K562 (cell line): Measurements from ENCODE around the gene TFEB. TPM values are rescaled to one million over a fixed set of nuclear protein-coding genes. Genes with fewer than 3 reads are reported as not detected.

Experiments
- ATAC-seq: fragments of 200-7000 bp; cut with Tn5 transposase; 3 replicates; pipeline ENCODE4 v1.9.1; 2020; ENCODE audit warnings: moderate library complexity
- BruUV-seq: library from RNA; stranded (reverse); fragments of 400-500 nt; replicated peaks from 2 replicates; lab custom pipeline; 2021; lab: Mats Ljungman, UMichigan
- CTCF ChIA-PET: fragments of 300-600 bp; formaldehyde crosslinking; extraction: SDS; loops from one replicate; lab custom pipeline; 2021; ENCODE audit warnings: low intra/inter-chr PET ratio; lab: Yijun Ruan, JAX
- POLR2A ChIA-PET: fragments of 300-600, 350-650 bp; sonication (Branson Sonifier 250); formaldehyde crosslinking; extraction: SDS; loops from one replicate; lab custom pipeline; 2021; ENCODE audit warnings: antibody characterized with exemption, inconsistent platforms; lab: Yijun Ruan, JAX
- DNase-seq, 4 experiments: peaks; one replicate each; pipeline versions ENCODE4 v3.0.0 to v3.0.0-alpha.2; 2011 to 2018; ENCODE audit warnings: low spot score in 3 of 4, mixed read lengths in 3 of 4; ENCODE audit errors: extremely low read depth in 1 of 4
- FAIRE-seq: peaks from 2 replicates; lab custom pipeline; 2011; peaks lifted over from hg19 to GRCh38; lab: Jason Lieb, UNC
- H2AFZ ChIP-seq: 2 replicates; pipeline ENCODE4 v1.6.0; 2011; ENCODE audit warnings: low read depth, low read length, control low read depth, inconsistent platforms
- H3K27ac ChIP-seq: fragments of 200-600 bp; 3 replicates; pipeline ENCODE4 v1.8.0; 2011; ENCODE audit warnings: low read depth, mild to moderate bottlenecking, control low read depth, inconsistent platforms, low read length, moderate library complexity, mixed read lengths; ENCODE audit errors: extremely low read depth
- H3K27me3 ChIP-seq, 2 experiments: fragments of 300-600 bp in 1 of 2; 2 replicates in 1 of 2; 3 replicates in 1 of 2; pipeline versions ENCODE4 v1.6.0 to v1.8.0; 2011; ENCODE audit warnings: inconsistent platforms in 2 of 2, low read length in 2 of 2, mild to moderate bottlenecking in 1 of 2, mixed read lengths in 1 of 2, moderate library complexity in 1 of 2; ENCODE audit not compliant: control insufficient read depth in 2 of 2, insufficient read depth in 2 of 2
- H3K36me3 ChIP-seq: fragments of 300-600 bp; 3 replicates; pipeline ENCODE4 v1.8.0; 2011; ENCODE audit warnings: mild to moderate bottlenecking, low read length, inconsistent platforms; ENCODE audit not compliant: control insufficient read depth, insufficient read depth
- H3K4me1 ChIP-seq, 2 experiments: fragments of 200-600 bp in 1 of 2; replicated peaks in 1 of 2; 2 replicates in 1 of 2; 3 replicates in 1 of 2; pipeline versions ENCODE4 v1.5.1 to v1.8.0; 2011; ENCODE audit warnings: inconsistent platforms in 2 of 2, low read length in 2 of 2, mild to moderate bottlenecking in 1 of 2, mixed read lengths in 1 of 2, moderate library complexity in 1 of 2; ENCODE audit not compliant: control insufficient read depth in 2 of 2, insufficient read depth in 2 of 2
- H3K4me2 ChIP-seq: 2 replicates; pipeline ENCODE4 v1.6.1; 2011; ENCODE audit warnings: low read length, control low read depth, inconsistent platforms, mixed read lengths; ENCODE audit not compliant: insufficient read depth
- H3K4me3 ChIP-seq: fragments of 200-600 bp; sonication (generic), shearing (Covaris generic); 2 replicates; pipeline ENCODE4 v1.5.1; 2016; ENCODE audit warnings: control low read depth, inconsistent platforms
- H3K79me2 ChIP-seq: fragments of 200-600 bp; 3 replicates; pipeline ENCODE4 v1.8.0; 2011; ENCODE audit warnings: low read length, inconsistent platforms; ENCODE audit not compliant: control insufficient read depth, insufficient read depth
- H3K9ac ChIP-seq, 2 experiments: 2 replicates each; pipeline versions ENCODE4 v1.6.0 to v1.6.1; 2011; ENCODE audit warnings: low read depth in 2 of 2, low read length in 2 of 2, control low read depth in 1 of 2, inconsistent platforms in 1 of 2, mild to moderate bottlenecking in 1 of 2, mixed read lengths in 1 of 2; ENCODE audit not compliant: insufficient read depth in 1 of 2
- H3K9me1 ChIP-seq: one replicate; pipeline ENCODE4 v1.6.0; 2011; ENCODE audit warnings: inconsistent platforms, mild to moderate bottlenecking, low read length, moderate library complexity; ENCODE audit not compliant: control insufficient read depth, insufficient read depth
- H3K9me3 ChIP-seq: replicated peaks from 2 replicates; pipeline ENCODE4 v1.5.1; 2011; ENCODE audit warnings: low read depth, low read length, inconsistent platforms; ENCODE audit not compliant: control insufficient read depth, insufficient read depth
- H4K20me1 ChIP-seq: replicated peaks from 2 replicates; pipeline ENCODE4 v1.6.1; 2011; ENCODE audit warnings: low read length, inconsistent platforms, mixed read lengths; ENCODE audit not compliant: control insufficient read depth, insufficient read depth
- EHMT2 ChIP-seq: fragments of 450-650 bp; IDR thresholded peaks from 2 replicates; pipeline ENCODE4 v1.6.1; 2018; ENCODE audit warnings: antibody characterized with exemption
- GATA2 ChIP-seq: sonication (generic); formaldehyde crosslinking; IDR thresholded peaks from 2 replicates; pipeline ENCODE4 v1.4.0; 2020; ENCODE audit warnings: mild to moderate bottlenecking, missing genetic modification reagents
- JUND ChIP-seq, 2 experiments: IDR thresholded peaks; 2 replicates in 1 of 2; 3 replicates in 1 of 2; pipeline ENCODE4 v1.6.1; 2011; ENCODE audit warnings: borderline replicate concordance in 2 of 2, low read depth in 2 of 2, low read length in 2 of 2, improper control_type of control experiment in 1 of 2, missing biosample characterization in 1 of 2, missing genetic modification characterization in 1 of 2, missing genetic modification reagents in 1 of 2
- PBX2 ChIP-seq, 2 experiments: IDR thresholded peaks in 1 of 2; conservative IDR thresholded peaks in 1 of 2; 2 replicates each; pipeline ENCODE4 v1.6.1; 2016; ENCODE audit warnings: low read depth in 2 of 2, mild to moderate bottlenecking in 1 of 2, missing compliant biosample characterization in 1 of 2, missing genetic modification characterization in 1 of 2, moderate library complexity in 1 of 2
- PKNOX1 ChIP-seq: fragments of 450-650 bp; IDR thresholded peaks from 2 replicates; pipeline ENCODE4 v1.6.1; 2016
- SPI1 ChIP-seq: IDR thresholded peaks from 2 replicates; pipeline ENCODE4 v1.6.1; 2011; ENCODE audit warnings: low read depth, low read length, control low read depth, borderline replicate concordance
- XRCC3 ChIP-seq: fragments of 450-650 bp; IDR thresholded peaks from 2 replicates; pipeline ENCODE4 v1.6.1; 2017; ENCODE audit warnings: mild to moderate bottlenecking, moderate library complexity
- ZNF764 ChIP-seq: fragments of 250-450 bp; sonication (Bioruptor Pico); IDR thresholded peaks from 2 replicates; pipeline ENCODE4 v1.4.0; 2020; ENCODE audit warnings: low read depth, mild to moderate bottlenecking, moderate library complexity
- WGBS: fragments of 100-300 bp; shearing (Covaris generic); methylation state at CpG from one replicate; pipeline ENCODE4 v1.1.6; 2016; ENCODE audit warnings: low coverage, mixed read lengths; ENCODE audit not compliant: insufficient coverage; ENCODE audit errors: missing lambda C conversion rate; 5-methylcytosine and 5-hydroxymethylcytosine counted together
- in situ Hi-C: fragments of 300-500 bp; cut with MboI; formaldehyde crosslinking; loops from 4 replicates; pipeline ENCODE4 v1.15.0; 2018; ENCODE audit warnings: inconsistent platforms, mixed read lengths
- intact Hi-C: fragments of 100-400 bp; cut with micrococcal nuclease; formaldehyde crosslinking; loops from 2 replicates; pipeline ENCODE4 v1.14.2; 2022
- polyA plus RNA-seq, 8 experiments: library from polyadenylated mRNA; depleted of rRNA in 4 of 8; stranded (reverse) in 5 of 8; unstranded in 3 of 8; fragments of >200 nt; fragmentation: Nextera tagmentation in 2 of 8; fragmentation: Illumina TruSeq in 1 of 8; extraction: Ambion mirVana in 2 of 8; extraction: Trizol in 1 of 8; gene quantifications; 2 replicates each; pipeline versions ENCODE4 v1.2.1 to v1.2.3, GENCODE V29; 2011 to 2014; ENCODE audit warnings: inconsistent platforms in 1 of 8, missing spikeins in 1 of 8
- total RNA-seq, 7 experiments: library from RNA; depleted of rRNA in 6 of 7; stranded (reverse); fragments of >200 nt in 6 of 7; fragmentation: Illumina TruSeq in 2 of 7; extraction: Trizol in 2 of 7; gene quantifications; 2 replicates each; pipeline versions ENCODE4 v1.2.1 to v1.2.3, GENCODE V29; 2011 to 2021; ENCODE audit warnings: low replicate concordance in 1 of 7
- TF ChIP-seq, protein P1 (sequence below): sonication (generic); formaldehyde crosslinking; IDR thresholded peaks from 2 replicates; pipeline ENCODE4 v1.8.0; 2022; ENCODE audit warnings: mild to moderate bottlenecking, missing genetic modification reagents
- TF ChIP-seq, protein P2 (sequence below): sonication (generic); formaldehyde crosslinking; IDR thresholded peaks from 2 replicates; pipeline ENCODE4 v1.8.0; 2022; ENCODE audit warnings: mild to moderate bottlenecking, low read depth, missing genetic modification reagents

The TFEB gene
- total and polyA plus RNA-seq, 9 of the 15 experiments (the other 6 are each of a cell fraction or from before 2014, with no cell fraction given), result 0.04 to 4.7 (median 2.0) TPM

DNA sequence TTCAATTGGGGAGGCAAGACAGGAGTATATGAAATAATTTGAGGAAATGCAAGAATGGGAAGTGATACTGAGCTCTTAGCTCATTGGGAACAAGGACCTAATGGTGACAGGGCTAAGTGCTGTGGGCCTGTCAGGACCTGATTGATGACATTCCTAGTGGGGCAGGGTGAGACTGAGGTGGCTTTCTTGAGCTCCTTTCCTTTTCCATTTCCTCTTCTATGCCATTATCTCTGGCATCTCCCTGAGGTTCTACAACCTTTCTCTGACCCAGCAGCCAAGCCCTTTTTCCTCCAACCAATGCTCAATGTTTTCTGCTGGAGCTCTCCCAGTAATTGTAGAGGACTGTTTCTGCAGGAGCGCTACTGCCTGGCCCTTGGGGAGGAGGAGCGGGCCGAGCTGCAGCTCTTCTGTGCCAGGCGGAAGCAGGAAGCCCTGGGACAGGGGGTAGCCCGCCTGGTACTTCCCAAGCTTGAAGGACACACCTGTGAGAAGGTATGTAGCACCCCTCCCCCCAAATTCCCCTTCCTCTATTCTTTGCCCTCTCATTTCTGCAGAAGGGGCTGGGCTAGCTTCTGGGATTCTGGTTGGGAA is 49.3 kb upstream of the TFEB start:
- 60% methylated on average over 5 of the region's 5 CpGs for WGBS
- Histone ChIP-seq H3K9me1 (no peaks in the 10 kb centered on the region), H3K9ac (peak overlapping the region in 1 of 2 experiments; percentile 96; a peak in 1 of 4 replicates), H3K4me1 (peaks cover 38 to 43% of the 10 kb centered on the region in 2 experiments), H3K4me2 (no peak overlapping the region), H3K4me3 (no peak overlapping the region), H2AFZ (no peak overlapping the region), H3K27me3 (no peaks in the 10 kb centered on the region), H3K27ac (no peak overlapping the region), H3K36me3 (peaks cover 11% of the 10 kb centered on the region), H3K79me2 (peaks cover 36% of the 10 kb centered on the region), H4K20me1 (peaks cover 5% of the 10 kb centered on the region; the same call in 1 of the 2 replicates), H3K9me3 (no peaks in the 10 kb centered on the region)
- ChIA-PET CTCF (interaction anchor here (1.5 kb wide), 1 partner anchor 182 kb away, joined by 3 read pairs; no protein-coding TSS in a partner anchor), POLR2A (interaction anchor here (0.6 to 2.2 kb wide), 15 partner anchors 12 to 1096 kb away, joined by 3 to 10 read pairs (median 3); partner anchors contain the start of gene MED20)
- intact Hi-C loops, result loop anchor here (5.0 kb wide), 3 partner anchors 63 to 1093 kb away; partner anchors contain the start of genes MRPS10 and RPL7L1
- in situ Hi-C loops, result loop anchor here (5.0 to 10.0 kb wide), 3 partner anchors 123 to 440 kb away; no protein-coding TSS in a partner anchor
- no TSS peak for BruUV-seq
- DNase-seq (peak in 1 of 4 experiments; percentile 48), ATAC-seq (no peak), FAIRE-seq (no peak)
- TF ChIP-seq EHMT2 (no peak), GATA2 (peak; percentile 57; the same call in 1 of the 2 replicates), JUND (IDR thresholded peaks at IDR 0.05; ENCODE audit: borderline replicate concordance, low read depth, low read length) (no peak), JUND (tag; IDR thresholded peaks at IDR 0.05; ENCODE audit: borderline replicate concordance, low read depth, low read length) (peak; percentile 22; the same call in 1 of the 3 replicates), SPI1 (peak; percentile 70; the same call in 1 of the 2 replicates), PKNOX1 (peak; percentile 96), ZNF764 (peak; percentile 10; the same call in 1 of the 2 replicates), PBX2 (CRISPR knock-in tag; IDR thresholded peaks at IDR 0.05; ENCODE audit: low read depth) (peak; percentile 85), PBX2 (tag; conservative IDR thresholded peaks at IDR 0.05; ENCODE audit: low read depth) (peak; percentile 98), XRCC3 (no peak)
- TF ChIP-seq, protein P1, sequence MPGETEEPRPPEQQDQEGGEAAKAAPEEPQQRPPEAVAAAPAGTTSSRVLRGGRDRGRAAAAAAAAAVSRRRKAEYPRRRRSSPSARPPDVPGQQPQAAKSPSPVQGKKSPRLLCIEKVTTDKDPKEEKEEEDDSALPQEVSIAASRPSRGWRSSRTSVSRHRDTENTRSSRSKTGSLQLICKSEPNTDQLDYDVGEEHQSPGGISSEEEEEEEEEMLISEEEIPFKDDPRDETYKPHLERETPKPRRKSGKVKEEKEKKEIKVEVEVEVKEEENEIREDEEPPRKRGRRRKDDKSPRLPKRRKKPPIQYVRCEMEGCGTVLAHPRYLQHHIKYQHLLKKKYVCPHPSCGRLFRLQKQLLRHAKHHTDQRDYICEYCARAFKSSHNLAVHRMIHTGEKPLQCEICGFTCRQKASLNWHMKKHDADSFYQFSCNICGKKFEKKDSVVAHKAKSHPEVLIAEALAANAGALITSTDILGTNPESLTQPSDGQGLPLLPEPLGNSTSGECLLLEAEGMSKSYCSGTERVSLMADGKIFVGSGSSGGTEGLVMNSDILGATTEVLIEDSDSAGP (CRISPR knock-in tag), result no peak
- TF ChIP-seq, protein P2, sequence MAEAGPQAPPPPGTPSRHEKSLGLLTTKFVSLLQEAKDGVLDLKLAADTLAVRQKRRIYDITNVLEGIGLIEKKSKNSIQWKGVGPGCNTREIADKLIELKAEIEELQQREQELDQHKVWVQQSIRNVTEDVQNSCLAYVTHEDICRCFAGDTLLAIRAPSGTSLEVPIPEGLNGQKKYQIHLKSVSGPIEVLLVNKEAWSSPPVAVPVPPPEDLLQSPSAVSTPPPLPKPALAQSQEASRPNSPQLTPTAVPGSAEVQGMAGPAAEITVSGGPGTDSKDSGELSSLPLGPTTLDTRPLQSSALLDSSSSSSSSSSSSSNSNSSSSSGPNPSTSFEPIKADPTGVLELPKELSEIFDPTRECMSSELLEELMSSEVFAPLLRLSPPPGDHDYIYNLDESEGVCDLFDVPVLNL (CRISPR knock-in tag), result no peak
